Thoracic aorta (tissue), 2 donors: ENCODE results near the gene NNMT. TPM values are rescaled to one million over a fixed set of nuclear protein-coding genes. Genes with fewer than 3 reads are reported as not detected.

ENCODE experiments used
- ATAC-seq: fragments of 150-250 bp; one replicate; pipeline ENCODE4 v1.8.0; 2017; ENCODE audit warnings: low read depth; ENCODE audit not compliant: insufficient number of reproducible peaks, low FRiP score
- DNase-seq: peaks from one replicate; pipeline ENCODE4 v3.0.0-alpha.2; 2020; ENCODE audit warnings: low spot score
- H3K27ac ChIP-seq, 2 donors: fragments of 200-600 bp; sonication (generic); 1 replicate in 1 of 2; 2 replicates in 1 of 2; pipeline ENCODE4 v1.5.1; 2016; ENCODE audit warnings: mild to moderate bottlenecking in 2 of 2, moderate library complexity in 2 of 2
- H3K27me3 ChIP-seq: fragments of 200-600 bp; sonication (generic); replicated peaks from 2 replicates; pipeline ENCODE4 v1.6.0; 2016; ENCODE audit warnings: mild to moderate bottlenecking; ENCODE audit not compliant: insufficient read depth
- H3K36me3 ChIP-seq: fragments of 200-600 bp; sonication (generic); one replicate; pipeline ENCODE4 v1.5.1; 2016
- H3K4me1 ChIP-seq, 2 donors: fragments of 200-600 bp; sonication (generic); 1 replicate in 1 of 2; 2 replicates in 1 of 2; pipeline versions ENCODE4 v1.5.1 to v1.6.0; 2016; ENCODE audit warnings: low read depth in 2 of 2, mild to moderate bottlenecking in 1 of 2; ENCODE audit not compliant: control insufficient read depth in 1 of 2
- H3K4me3 ChIP-seq: fragments of 200-600 bp; sonication (generic); 2 replicates; pipeline ENCODE4 v1.5.1; 2016; ENCODE audit warnings: mild to moderate bottlenecking
- H3K9me3 ChIP-seq: fragments of 200-600 bp; sonication (generic); 2 replicates; pipeline ENCODE4 v1.5.1; 2016
- total RNA-seq, 2 donors: library from RNA; depleted of rRNA; stranded (reverse); fragments of >200 nt; gene quantifications; one replicate each; pipeline versions ENCODE4 v1.1.0 to v1.2.3, GENCODE V29; 2016
- TF ChIP-seq, protein P1 (sequence below): fragments of 200-600 bp; sonication (generic); IDR thresholded peaks from one replicate; pipeline ENCODE4 v1.5.1; 2019; ENCODE audit warnings: antibody characterized with exemption

Gene NNMT
- total RNA-seq, 2 donors from 2014 or later: 583 to 1,213 TPM

DNA sequence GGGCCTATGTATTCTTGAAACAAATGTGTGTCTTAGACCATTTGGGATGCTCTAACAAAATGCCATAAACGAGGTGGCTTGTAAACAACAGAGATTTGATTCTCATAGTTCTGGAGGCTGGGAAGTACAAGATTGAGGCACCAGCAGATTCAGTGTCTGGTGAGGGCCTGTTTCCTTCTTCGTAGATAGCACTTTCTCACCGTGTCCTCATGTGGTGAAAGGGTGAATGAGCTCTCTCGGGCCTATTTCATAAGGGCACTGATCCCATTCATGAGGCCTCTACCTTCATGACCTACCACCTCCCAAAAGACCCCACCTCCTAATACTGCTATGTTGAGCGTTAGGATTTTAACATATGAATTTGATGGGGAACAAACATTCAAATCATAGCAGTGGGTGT, 6.4 kb upstream of the NNMT start:
- no peak for DNase-seq
- Histone ChIP-seq H3K36me3 (no peaks in the 10 kb centered on the region), H3K4me3 (no peak overlapping the region), H3K4me1 (peaks cover 39 to 49% of the 10 kb centered on the region in 2 donors), H3K27me3 (no peaks in the 10 kb centered on the region), H3K27ac (peak overlapping the region in 1 of 2 donors; percentile 94), H3K9me3 (no peaks in the 10 kb centered on the region)
- no peak for ATAC-seq
- TF ChIP-seq, protein P1, sequence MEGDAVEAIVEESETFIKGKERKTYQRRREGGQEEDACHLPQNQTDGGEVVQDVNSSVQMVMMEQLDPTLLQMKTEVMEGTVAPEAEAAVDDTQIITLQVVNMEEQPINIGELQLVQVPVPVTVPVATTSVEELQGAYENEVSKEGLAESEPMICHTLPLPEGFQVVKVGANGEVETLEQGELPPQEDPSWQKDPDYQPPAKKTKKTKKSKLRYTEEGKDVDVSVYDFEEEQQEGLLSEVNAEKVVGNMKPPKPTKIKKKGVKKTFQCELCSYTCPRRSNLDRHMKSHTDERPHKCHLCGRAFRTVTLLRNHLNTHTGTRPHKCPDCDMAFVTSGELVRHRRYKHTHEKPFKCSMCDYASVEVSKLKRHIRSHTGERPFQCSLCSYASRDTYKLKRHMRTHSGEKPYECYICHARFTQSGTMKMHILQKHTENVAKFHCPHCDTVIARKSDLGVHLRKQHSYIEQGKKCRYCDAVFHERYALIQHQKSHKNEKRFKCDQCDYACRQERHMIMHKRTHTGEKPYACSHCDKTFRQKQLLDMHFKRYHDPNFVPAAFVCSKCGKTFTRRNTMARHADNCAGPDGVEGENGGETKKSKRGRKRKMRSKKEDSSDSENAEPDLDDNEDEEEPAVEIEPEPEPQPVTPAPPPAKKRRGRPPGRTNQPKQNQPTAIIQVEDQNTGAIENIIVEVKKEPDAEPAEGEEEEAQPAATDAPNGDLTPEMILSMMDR: no peak

DNA sequence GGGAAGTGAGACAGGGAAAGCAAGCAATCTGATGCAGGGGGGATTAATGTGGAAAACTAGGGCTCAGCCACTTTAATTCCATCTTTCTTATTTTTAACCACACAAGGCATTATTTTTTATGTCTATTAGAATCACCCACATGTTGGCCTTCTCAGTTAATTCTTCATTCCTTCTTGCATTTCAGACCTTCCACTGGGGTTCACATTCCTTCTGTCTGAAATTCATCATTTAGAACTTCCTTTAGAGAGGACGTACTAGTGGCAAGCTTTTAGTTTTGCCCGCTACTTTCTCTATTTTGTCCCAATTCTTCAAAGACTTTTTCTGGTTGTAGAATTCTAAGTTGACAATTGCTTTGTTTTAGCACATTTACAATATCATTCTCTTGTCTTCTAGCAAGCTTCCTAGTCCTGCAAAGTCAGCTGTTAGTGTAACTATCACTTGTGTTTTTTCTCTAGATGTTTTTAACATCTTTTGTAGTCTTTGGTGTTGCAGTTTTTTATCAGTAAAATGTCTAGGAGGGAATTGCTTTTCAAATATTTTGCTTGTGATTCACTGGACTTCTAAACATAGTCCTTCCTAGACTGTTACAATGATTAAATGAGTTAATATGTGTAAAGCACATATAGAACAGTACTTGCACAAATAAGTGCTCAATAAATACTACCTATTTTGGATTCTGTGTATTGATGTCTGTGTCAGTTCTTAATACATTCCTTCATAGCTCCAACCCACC, 5.5 kb upstream of the NNMT start:
- peaks cover 34 to 53% of the 10 kb centered on the region in 2 donors for H3K4me1 ChIP-seq
- H3K36me3 ChIP-seq: no peaks in the 10 kb centered on the region
- ATAC-seq: no peak
- H3K27ac ChIP-seq: peak overlapping the region; percentile 94 to 99
- H3K27me3 ChIP-seq: no peaks in the 10 kb centered on the region
- DNase-seq: no peak
- no peaks in the 10 kb centered on the region for H3K9me3 ChIP-seq
- TF ChIP-seq, protein P1: no peak
- peak overlapping the region; percentile 48 for H3K4me3 ChIP-seq

DNA sequence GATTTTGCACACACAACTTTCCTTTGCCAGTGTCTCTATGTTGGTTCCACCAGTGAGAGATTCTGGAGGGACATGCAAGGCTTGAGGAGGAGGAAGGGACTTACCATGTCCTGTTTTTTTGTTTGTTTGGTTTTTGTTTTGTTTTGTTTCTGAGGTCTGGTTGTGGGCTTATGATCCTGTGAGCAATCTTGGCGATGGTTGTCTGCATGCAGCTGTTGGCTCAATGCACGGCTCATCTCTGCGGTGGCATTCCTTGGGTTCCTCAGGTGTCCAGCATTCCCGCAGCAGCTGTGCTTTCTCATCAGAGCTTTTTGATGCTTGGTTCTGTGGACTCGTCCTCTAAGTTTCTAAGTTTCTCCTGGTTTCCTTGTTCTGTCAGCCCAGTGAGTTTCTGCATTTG, 4.8 kb upstream of the NNMT start:
- DNase-seq (no peak), ATAC-seq (no peak)
- Histone ChIP-seq H3K27me3 (no peaks in the 10 kb centered on the region), H3K27ac (peak overlapping the region; percentile 94 to 99), H3K36me3 (no peaks in the 10 kb centered on the region), H3K4me3 (peak overlapping the region; percentile 48), H3K4me1 (peaks cover 31 to 54% of the 10 kb centered on the region in 2 donors), H3K9me3 (no peaks in the 10 kb centered on the region)
- TF ChIP-seq, protein P1: no peak

GRCh38 chr11:114291842-114292680, 4.1 kb upstream of the NNMT start:
- Histone ChIP-seq H3K4me3 (peak overlapping the region; percentile 48), H3K9me3 (no peaks in the 10 kb centered on the region), H3K27me3 (no peaks in the 10 kb centered on the region), H3K27ac (peak overlapping the region; percentile 94 to 99), H3K4me1 (peaks cover 31 to 54% of the 10 kb centered on the region in 2 donors), H3K36me3 (no peaks in the 10 kb centered on the region)
- DNase-seq (no peak), ATAC-seq (no peak)
- TF ChIP-seq, protein P1: no peak

DNA sequence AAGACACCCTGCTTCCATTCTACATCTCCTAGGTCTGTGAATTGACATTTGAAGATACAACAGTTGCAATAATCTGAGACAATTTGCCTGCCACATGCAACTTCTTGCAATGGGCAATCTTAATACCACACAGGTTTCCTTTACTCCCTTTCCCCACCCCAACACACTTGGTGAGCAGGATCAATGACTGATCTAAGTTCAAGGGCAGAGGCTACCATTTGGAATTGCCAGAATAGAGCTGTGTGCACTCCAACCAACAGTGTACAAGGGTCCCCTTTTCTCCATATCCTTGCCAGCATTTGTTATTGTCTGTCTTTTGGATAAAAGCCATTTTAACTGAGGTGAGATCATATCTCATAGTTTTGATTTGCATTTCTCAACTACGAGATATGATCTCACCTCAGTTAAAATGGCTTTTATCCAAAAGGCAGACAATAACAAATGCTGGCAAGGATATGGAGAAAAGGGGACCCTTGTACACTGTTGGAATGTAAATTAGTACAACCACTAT, 2.9 kb upstream of the NNMT start:
- Histone ChIP-seq H3K4me3 (no peak overlapping the region), H3K9me3 (no peaks in the 10 kb centered on the region), H3K36me3 (peaks cover 2% of the 10 kb centered on the region), H3K27ac (peak overlapping the region; percentile 94 to 99), H3K27me3 (no peaks in the 10 kb centered on the region), H3K4me1 (peaks cover 31 to 54% of the 10 kb centered on the region in 2 donors)
- DNase-seq (no peak), ATAC-seq (no peak)
- TF ChIP-seq, protein P1: no peak
